Measurements from ENCODE around the gene AKR1C2. TPM values are rescaled to one million over a fixed set of nuclear protein-coding genes. Genes with fewer than 3 reads are reported as not detected.
"Not testable (repeated sequence)": the region's sequence is repeated elsewhere in the genome, so short reads cannot be mapped to it uniquely, and the experiment has no call there.

The AKR1C2 gene
- total RNA-seq, 2 donors from 2014 or later = 44.9 to 93.3 TPM

GRCh38 chr10:5012595-5012994, 8.9 kb upstream of the AKR1C2 start:
- no peaks in the 10 kb centered on the region for H3K9me3 ChIP-seq
- DNase-seq (ENCODE audit: low spot score) (no peak), ATAC-seq (ENCODE audit: insufficient number of reproducible peaks, low FRiP score, low read depth) (no peak)
- no peak for TF ChIP-seq CTCF (IDR thresholded peaks at IDR 0.05)
- H3K4me1 ChIP-seq (ENCODE audit: control insufficient read depth in 1 of 2, low read depth in 2 of 2) = peaks cover under 1 to 22% of the 10 kb centered on the region in 2 donors
- H3K27me3 ChIP-seq (replicated peaks; ENCODE audit: insufficient read depth) = no peaks in the 10 kb centered on the region
- no peak overlapping the region for H3K27ac ChIP-seq
- H3K4me3 ChIP-seq = no peak overlapping the region
- H3K36me3 ChIP-seq = no peaks in the 10 kb centered on the region

DNA sequence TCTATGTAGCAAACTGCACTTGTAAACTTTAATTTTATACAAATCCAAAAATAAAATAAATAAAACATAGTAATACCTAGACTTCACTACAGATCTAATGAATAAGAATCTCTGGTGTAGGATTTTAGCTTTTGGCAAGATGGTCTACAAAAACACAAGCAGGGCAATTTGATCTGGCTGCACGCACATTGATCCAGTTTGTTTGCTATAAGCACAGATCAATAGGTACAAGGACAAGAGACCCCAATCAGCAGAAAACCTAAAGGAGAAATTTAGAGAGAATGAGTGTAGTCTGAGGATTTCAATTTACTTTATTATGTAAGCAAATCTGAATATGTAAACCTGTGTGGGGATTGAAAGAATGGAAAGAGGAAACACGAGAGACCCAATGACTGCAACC, 7.7 kb upstream of the AKR1C2 start:
- not testable (repeated sequence) for H3K4me1 ChIP-seq (ENCODE audit: control insufficient read depth in 1 of 2, low read depth in 2 of 2); ATAC-seq (ENCODE audit: insufficient number of reproducible peaks, low FRiP score, low read depth); DNase-seq (ENCODE audit: low spot score); H3K9me3 ChIP-seq; H3K27me3 ChIP-seq (replicated peaks; ENCODE audit: insufficient read depth); H3K4me3 ChIP-seq; H3K27ac ChIP-seq; H3K36me3 ChIP-seq

DNA sequence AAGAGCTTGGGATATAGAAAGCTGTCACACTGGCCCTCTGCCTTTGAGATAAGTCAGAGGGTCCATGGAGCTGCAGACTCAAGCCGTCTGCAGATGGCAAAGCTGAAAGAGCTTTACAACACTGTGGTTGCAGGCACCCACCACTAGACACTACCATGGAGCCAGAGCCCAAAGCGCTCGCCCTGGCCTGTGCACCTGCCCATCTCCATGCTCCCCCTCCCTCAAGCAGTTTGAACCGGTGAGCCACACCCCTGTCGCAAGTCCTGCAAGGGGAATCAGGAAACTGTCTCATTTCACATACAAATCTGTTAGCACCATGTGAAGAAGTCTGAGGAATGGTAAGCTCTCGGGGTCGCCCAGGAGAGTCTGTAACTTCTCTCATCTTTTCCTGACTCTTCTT, 6.4 kb upstream of the AKR1C2 start:
- H3K36me3 ChIP-seq; H3K27me3 ChIP-seq (replicated peaks; ENCODE audit: insufficient read depth); H3K4me3 ChIP-seq; ATAC-seq (ENCODE audit: insufficient number of reproducible peaks, low FRiP score, low read depth); H3K27ac ChIP-seq; DNase-seq (ENCODE audit: low spot score); H3K4me1 ChIP-seq (ENCODE audit: control insufficient read depth in 1 of 2, low read depth in 2 of 2); H3K9me3 ChIP-seq: not testable (repeated sequence)

GRCh38 chr10:5008857-5009548, 5.3 kb upstream of the AKR1C2 start:
- not testable (repeated sequence) for DNase-seq (ENCODE audit: low spot score); H3K27ac ChIP-seq; H3K4me3 ChIP-seq; H3K4me1 ChIP-seq (ENCODE audit: control insufficient read depth in 1 of 2, low read depth in 2 of 2); H3K9me3 ChIP-seq; H3K36me3 ChIP-seq; ATAC-seq (ENCODE audit: insufficient number of reproducible peaks, low FRiP score, low read depth); H3K27me3 ChIP-seq (replicated peaks; ENCODE audit: insufficient read depth)

- H3K27ac ChIP-seq; H3K4me1 ChIP-seq (ENCODE audit: control insufficient read depth in 1 of 2, low read depth in 2 of 2); H3K36me3 ChIP-seq; ATAC-seq (ENCODE audit: insufficient number of reproducible peaks, low FRiP score, low read depth); H3K27me3 ChIP-seq (replicated peaks; ENCODE audit: insufficient read depth); DNase-seq (ENCODE audit: low spot score); H3K9me3 ChIP-seq; H3K4me3 ChIP-seq: not testable (repeated sequence)
Observed at GRCh38 chr10:5004501-5004900, 844 bp upstream of the AKR1C2 start.

- not testable (repeated sequence) for ATAC-seq (ENCODE audit: insufficient number of reproducible peaks, low FRiP score, low read depth); H3K27ac ChIP-seq; H3K4me1 ChIP-seq (ENCODE audit: control insufficient read depth in 1 of 2, low read depth in 2 of 2); DNase-seq (ENCODE audit: low spot score); H3K4me3 ChIP-seq; H3K27me3 ChIP-seq (replicated peaks; ENCODE audit: insufficient read depth); H3K36me3 ChIP-seq; H3K9me3 ChIP-seq
Observed at GRCh38 chr10:5004030-5004385, 351 bp upstream of the AKR1C2 start.

DNA sequence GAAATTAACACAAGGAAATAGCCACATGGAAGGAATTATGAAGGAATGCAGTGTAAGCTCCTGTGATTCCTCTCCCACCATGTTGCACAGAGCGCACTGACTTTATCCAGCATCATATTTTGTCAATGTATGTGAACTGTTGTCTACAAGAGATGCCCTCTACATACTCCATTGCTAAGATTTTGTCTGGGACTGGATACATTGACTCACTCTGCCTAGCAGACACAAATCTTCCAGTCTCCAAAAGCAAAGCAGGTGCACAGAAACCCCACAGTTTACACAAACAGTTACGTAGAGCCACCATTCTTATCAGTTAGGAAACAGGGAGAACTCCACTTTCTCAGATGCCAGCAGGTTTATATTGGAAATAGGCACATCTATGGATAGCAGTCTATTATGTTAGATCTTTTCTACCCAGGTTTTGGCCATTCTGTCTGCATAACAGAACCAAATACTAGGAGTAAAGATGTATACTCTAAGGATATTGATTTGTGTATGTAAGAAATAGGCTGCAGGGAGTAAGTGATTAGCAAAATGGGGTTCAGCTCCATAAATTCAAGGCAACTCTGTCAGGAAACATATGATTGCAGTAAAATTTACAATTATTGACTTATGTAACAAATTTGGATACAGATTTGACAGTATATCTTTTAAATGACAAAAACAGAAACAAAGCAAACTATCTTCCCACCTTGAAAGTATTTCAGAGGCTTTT, 1.5 kb downstream of the AKR1C2 start:
- no peaks in the 10 kb centered on the region for H3K36me3 ChIP-seq
- no peak overlapping the region for H3K27ac ChIP-seq
- H3K4me3 ChIP-seq = peak overlapping the region; percentile 12
- no peak for TF ChIP-seq CTCF (IDR thresholded peaks at IDR 0.05)
- DNase-seq (ENCODE audit: low spot score) = no peak
- H3K9me3 ChIP-seq = no peaks in the 10 kb centered on the region
- H3K4me1 ChIP-seq (ENCODE audit: control insufficient read depth in 1 of 2, low read depth in 2 of 2) = no peaks in the 10 kb centered on the region
- no peak for ATAC-seq (ENCODE audit: insufficient number of reproducible peaks, low FRiP score, low read depth)
- no peaks in the 10 kb centered on the region for H3K27me3 ChIP-seq (replicated peaks; ENCODE audit: insufficient read depth)

Data from thoracic aorta (tissue), 2 donors.